Measurements from ENCODE around the gene TNIP1.

TNIP1 gene

GRCh38 chr5:151037561-151038411 is 43.0 kb downstream of the TNIP1 start:
- no peak for FAIRE-seq

- FAIRE-seq = no peak
These were observed 44.3 kb downstream of the TNIP1 start for GRCh38 chr5:151036556-151036955.

GRCh38 chr5:151034422-151035379 is 46.1 kb downstream of the TNIP1 start:
- no peak for FAIRE-seq

GRCh38 chr5:151033217-151033934 is 47.5 kb downstream of the TNIP1 start:
- FAIRE-seq = no peak

- no peak for FAIRE-seq
These were observed 49.3 kb downstream of the TNIP1 start for GRCh38 chr5:151031554-151031953.

GRCh38 chr5:151030379-151030778 is 50.5 kb downstream of the TNIP1 start:
- no peak for FAIRE-seq

- FAIRE-seq = no peak
These were observed 50.8 kb downstream of the TNIP1 start for GRCh38 chr5:151030056-151030336.

- FAIRE-seq = no peak
These were observed 51.4 kb downstream of the TNIP1 start for GRCh38 chr5:151029179-151030055.

GRCh38 chr5:151028717-151029116 is 52.1 kb downstream of the TNIP1 start:
- no peak for FAIRE-seq

GRCh38 chr5:151027961-151028479 is 52.8 kb downstream of the TNIP1 start:
- FAIRE-seq = no peak

- FAIRE-seq = no peak
These were observed 54.2 kb downstream of the TNIP1 start for GRCh38 chr5:151026679-151027078.

GRCh38 chr5:151026088-151026487 is 54.7 kb downstream of the TNIP1 start:
- no peak for FAIRE-seq

- no peak for FAIRE-seq
These were observed 55.6 kb downstream of the TNIP1 start for GRCh38 chr5:151025250-151025606.

- FAIRE-seq = no peak
These were observed 56.2 kb downstream of the TNIP1 start for GRCh38 chr5:151024440-151025249.

- FAIRE-seq = no peak
These were observed 57.2 kb downstream of the TNIP1 start for GRCh38 chr5:151023651-151024050.

- no peak for FAIRE-seq
These were observed 57.7 kb downstream of the TNIP1 start for GRCh38 chr5:151023047-151023615.

GRCh38 chr5:151022511-151023018 is 58.3 kb downstream of the TNIP1 start:
- FAIRE-seq = peak; percentile 51

- no peak for FAIRE-seq
These were observed 59.1 kb downstream of the TNIP1 start for GRCh38 chr5:151021746-151022145.

- FAIRE-seq = no peak
These were observed 60.3 kb downstream of the TNIP1 start, which contains the start of gene GPX3 for GRCh38 chr5:151020304-151021110. GPX3 (plus strand) TSS chr5:151020591; CDS start chr5:151020655, 64 bp downstream.

GRCh38 chr5:151019331-151019730 is 61.5 kb downstream of the TNIP1 start:
- no peak for FAIRE-seq

Measured in islet of Langerhans (tissue), 1 donor.